OCI-LY7 (cell line): ENCODE data around the gene KPNA1. TPM values are rescaled to one million over a fixed set of nuclear protein-coding genes. Genes with fewer than 3 reads are reported as not detected.

ENCODE experiments used
- BruUV-seq: library from RNA; stranded (reverse); fragments of 400-500 nt; replicated peaks from 2 replicates; lab custom pipeline; 2021; lab: Mats Ljungman, UMichigan
- CTCF ChIA-PET: fragments of 300-600 bp; sonication (Branson Sonifier 250); formaldehyde crosslinking; loops from one replicate; lab custom pipeline; 2022; ENCODE audit warnings: antibody characterized with exemption; ENCODE audit not compliant: unreplicated experiment; lab: Charles Lee
- POLR2A ChIA-PET: fragments of 300-600 bp; sonication (Branson Sonifier 250); formaldehyde crosslinking; loops from one replicate; lab custom pipeline; 2022; ENCODE audit warnings: antibody characterized with exemption; lab: Charles Lee
- DNase-seq: peaks from one replicate; pipeline ENCODE4 v3.0.0-alpha.2; 2015; ENCODE audit warnings: low spot score
- H2AFZ ChIP-seq: fragments of 200-600 bp; sonication (generic), shearing (Covaris generic); 2 replicates; pipeline ENCODE4 v1.6.1; 2014; ENCODE audit warnings: mild to moderate bottlenecking, antibody characterized with exemption, low read length, moderate library complexity
- H3K27ac ChIP-seq: fragments of 200-600 bp; sonication (generic); 2 replicates; pipeline ENCODE4 v1.5.1; 2014; ENCODE audit warnings: mixed run types, low read depth, mild to moderate bottlenecking, moderate library complexity, low read length, inconsistent platforms; ENCODE audit not compliant: poor library complexity, severe bottlenecking
- H3K36me3 ChIP-seq: fragments of 200-600 bp; sonication (generic); 2 replicates; pipeline ENCODE4 v1.6.1; 2014; ENCODE audit warnings: mild to moderate bottlenecking, antibody characterized with exemption, low read length, moderate library complexity, mixed read lengths; ENCODE audit not compliant: insufficient read depth
- H3K4me1 ChIP-seq: fragments of 200-600 bp; sonication (generic); 2 replicates; pipeline ENCODE4 v1.5.1; 2014; ENCODE audit warnings: mild to moderate bottlenecking, low read length; ENCODE audit not compliant: insufficient read depth, poor library complexity, severe bottlenecking
- H3K4me2 ChIP-seq: fragments of 200-600 bp; sonication (generic); 2 replicates; pipeline ENCODE4 v1.6.1; 2014; ENCODE audit warnings: mild to moderate bottlenecking, low read length
- H3K4me3 ChIP-seq: fragments of 200-600 bp; sonication (generic); 2 replicates; pipeline ENCODE4 v1.5.1; 2014; ENCODE audit warnings: mild to moderate bottlenecking, low read depth, low read length; ENCODE audit not compliant: poor library complexity, severe bottlenecking
- H3K79me2 ChIP-seq: fragments of 200-600 bp; sonication (generic); 2 replicates; pipeline ENCODE4 v1.6.1; 2016; ENCODE audit warnings: low read depth, mild to moderate bottlenecking, low read length, moderate library complexity, mixed read lengths; ENCODE audit not compliant: insufficient read depth
- H3K9me2 ChIP-seq: fragments of 200-600 bp; sonication (generic); 2 replicates; pipeline ENCODE4 v1.6.1; 2016; ENCODE audit warnings: mild to moderate bottlenecking, low read length, mixed read lengths; ENCODE audit not compliant: insufficient read depth
- H3K9me3 ChIP-seq: fragments of 200-600 bp; sonication (generic); 2 replicates; pipeline ENCODE4 v1.6.1; 2014; ENCODE audit warnings: mild to moderate bottlenecking, mixed run types, low read length, mixed read lengths
- H4K20me1 ChIP-seq: fragments of 200-600 bp; sonication (generic); 2 replicates; pipeline ENCODE4 v1.6.1; 2014; ENCODE audit warnings: mild to moderate bottlenecking, antibody characterized with exemption, low read length, moderate library complexity, mixed read lengths; ENCODE audit not compliant: insufficient read depth
- CTCF ChIP-seq: fragments of 200-600 bp; sonication (generic); conservative IDR thresholded peaks from 2 replicates; pipeline ENCODE4 v1.5.1; 2014; ENCODE audit warnings: mild to moderate bottlenecking, antibody characterized with exemption, low read length, moderate library complexity, mixed read lengths
- EZH2phosphoT487 ChIP-seq: fragments of 200-600 bp; sonication (generic); IDR thresholded peaks from 2 replicates; pipeline ENCODE4 v1.6.1; 2018; ENCODE audit warnings: low read depth, borderline replicate concordance, mild to moderate bottlenecking, mixed run types, antibody characterized with exemption, low read length, moderate library complexity, mixed read lengths
- intact Hi-C: fragments of 100-400 bp; cut with micrococcal nuclease; formaldehyde crosslinking; loops from one replicate; pipeline ENCODE4 v1.10.0; 2022; ENCODE audit not compliant: unreplicated experiment
- total RNA-seq, 2 experiments: library from RNA; depleted of rRNA in 1 of 2; stranded (reverse); fragments of >200 nt in 1 of 2; shearing (Covaris generic) in 1 of 2; gene quantifications; 2 replicates each; pipeline ENCODE4 v1.2.3, GENCODE V29; 2014 to 2022

Gene KPNA1
- total RNA-seq, 2 experiments from 2014 or later: 20.0 to 77.5 TPM

GRCh38 chr3:122458992-122459391 is 55.7 kb downstream of the KPNA1 start:
- no TSS peak for BruUV-seq
- DNase-seq: peak; percentile 51

DNA sequence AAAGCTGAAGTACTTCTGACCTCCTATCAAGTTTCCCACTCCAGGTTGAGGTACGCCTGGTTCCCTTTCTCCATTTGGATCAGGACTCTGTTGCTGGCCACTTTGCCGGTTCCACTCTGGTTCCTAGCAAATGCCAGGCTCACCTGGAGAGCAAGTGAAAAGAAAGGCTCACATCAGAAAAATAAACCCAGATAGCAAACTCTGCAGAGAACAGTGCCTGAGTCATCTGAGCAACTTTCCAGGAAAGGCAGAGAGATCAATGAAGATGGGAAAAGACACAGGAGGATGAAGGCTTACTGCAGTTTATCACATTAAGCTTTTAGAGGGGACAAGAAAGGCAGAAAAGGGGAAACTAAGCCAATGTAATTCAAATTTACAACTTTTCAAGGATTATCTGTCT is 57.0 kb downstream of the KPNA1 start:
- Histone ChIP-seq H3K4me3 (no peak overlapping the region), H3K9me2 (no peaks in the 10 kb centered on the region), H4K20me1 (no peaks in the 10 kb centered on the region; the same call in 1 of the 2 replicates), H3K4me1 (no peaks in the 10 kb centered on the region), H2AFZ (no peak overlapping the region), H3K79me2 (no peaks in the 10 kb centered on the region), H3K9me3 (no peaks in the 10 kb centered on the region), H3K36me3 (peaks cover 93% of the 10 kb centered on the region), H3K4me2 (no peak overlapping the region), H3K27ac (no peak overlapping the region)
- POLR2A ChIA-PET: interaction anchor here (0.9 kb wide), 1 partner anchor 50 kb away, joined by 3 read pairs; no protein-coding TSS in a partner anchor
- CTCF ChIA-PET: no interaction called here
- no TSS peak for BruUV-seq
- no peak for DNase-seq
- intact Hi-C loops: loop anchor here (5.0 kb wide), 1 partner anchor 105 kb away; the partner anchor contains the start of genes DTX3L and PARP9
- TF ChIP-seq CTCF (no peak), EZH2phosphoT487 (no peak)

More at GRCh38 chr3:122458992-122459391, 55.7 kb downstream of the KPNA1 start:
- Histone ChIP-seq H3K79me2 (no peaks in the 10 kb centered on the region), H4K20me1 (no peaks in the 10 kb centered on the region; the same call in 1 of the 2 replicates), H3K9me2 (no peaks in the 10 kb centered on the region), H3K4me3 (no peak overlapping the region), H3K36me3 (peaks cover 90% of the 10 kb centered on the region), H3K4me2 (no peak overlapping the region), H3K9me3 (no peaks in the 10 kb centered on the region), H2AFZ (no peak overlapping the region), H3K27ac (no peak overlapping the region), H3K4me1 (no peaks in the 10 kb centered on the region)
- ChIA-PET CTCF (no interaction called here), POLR2A (no interaction called here)
- TF ChIP-seq CTCF (peak; percentile 85), EZH2phosphoT487 (no peak)
- intact Hi-C loops: loop anchor here (1.0 to 5.0 kb wide), 2 partner anchors 103 to 220 kb away; partner anchors contain the start of genes DTX3L and PARP9

DNA sequence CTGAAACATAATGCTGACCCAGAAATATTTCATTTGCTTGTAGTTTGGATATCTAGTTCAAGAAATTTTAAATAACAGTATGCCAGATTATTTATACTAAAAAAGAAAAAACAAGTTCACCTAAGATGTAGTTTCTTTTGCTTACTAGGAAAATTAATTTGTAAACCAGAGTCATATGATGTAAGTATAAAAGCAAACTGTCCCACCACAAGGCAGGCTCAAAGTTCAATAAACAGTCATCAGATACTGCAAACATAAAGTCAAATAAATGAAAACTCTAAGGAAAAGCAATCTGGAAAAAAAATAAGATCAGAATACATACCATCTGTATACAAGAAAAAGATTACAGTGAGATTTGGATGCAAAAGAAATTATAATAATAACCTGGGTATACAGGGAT is 58.7 kb downstream of the KPNA1 start:
- H3K9me2 ChIP-seq: no peaks in the 10 kb centered on the region
- peaks cover 89% of the 10 kb centered on the region for H3K36me3 ChIP-seq
- no peaks in the 10 kb centered on the region for H3K9me3 ChIP-seq
- H3K4me1 ChIP-seq: no peaks in the 10 kb centered on the region
- H2AFZ ChIP-seq: no peak overlapping the region
- no peak overlapping the region for H3K27ac ChIP-seq
- intact Hi-C loops: loop anchor here (5.0 kb wide), 1 partner anchor 106 kb away; the partner anchor contains the start of genes DTX3L and PARP9
- no peak overlapping the region for H3K4me2 ChIP-seq
- BruUV-seq: no TSS peak
- no peak overlapping the region for H3K4me3 ChIP-seq
- no peak for DNase-seq
- CTCF ChIA-PET: no interaction called here
- no peaks in the 10 kb centered on the region for H3K79me2 ChIP-seq
- POLR2A ChIA-PET: interaction anchor here (0.7 kb wide), 1 partner anchor 241 kb away, joined by 3 read pairs; no protein-coding TSS in a partner anchor
- no peaks in the 10 kb centered on the region; the same call in 1 of the 2 replicates for H4K20me1 ChIP-seq
- no peak for TF ChIP-seq CTCF
- no peak for TF ChIP-seq EZH2phosphoT487
